Loucy (cell line): Measurements from ENCODE around the gene LCTL.

Source experiments
- EZH2phosphoT487 ChIP-seq: fragments of 200-600 bp; IDR thresholded peaks from 2 replicates; pipeline ENCODE4 v1.6.1; 2018; ENCODE audit warnings: antibody characterized with exemption, mild to moderate bottlenecking, moderate library complexity, borderline replicate concordance
- TF ChIP-seq, protein P1 (sequence below): fragments of 200-600 bp; sonication (generic); conservative IDR thresholded peaks from 2 replicates; pipeline ENCODE4 v1.5.1; 2014; ENCODE audit warnings: mild to moderate bottlenecking, antibody characterized with exemption, low read length

DNA sequence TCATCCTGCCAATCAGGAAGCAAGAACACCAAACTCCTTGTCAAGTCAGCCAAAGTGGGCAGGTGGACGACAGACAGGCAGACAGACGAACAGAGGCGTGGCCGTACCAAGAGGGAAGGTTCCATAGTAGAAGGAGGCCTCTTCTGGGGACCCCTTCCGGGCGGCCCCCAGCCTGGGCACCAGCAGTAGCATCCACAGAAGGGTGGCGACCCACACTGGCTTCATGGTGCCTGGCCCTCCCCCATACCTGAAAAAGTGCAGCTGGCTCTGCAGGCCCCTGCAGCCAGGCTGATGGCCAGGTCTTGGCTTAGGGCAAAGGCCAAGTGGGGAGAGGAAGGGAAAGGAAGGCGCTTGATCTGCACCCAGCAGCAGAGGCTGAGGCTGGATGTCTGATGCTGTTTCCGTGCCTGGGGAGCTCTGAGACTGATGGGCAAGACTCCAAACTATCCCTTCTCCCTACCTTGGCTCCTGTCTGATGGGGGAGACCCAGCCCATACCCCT, 607 bp downstream of the LCTL start:
- TF ChIP-seq, protein P1, sequence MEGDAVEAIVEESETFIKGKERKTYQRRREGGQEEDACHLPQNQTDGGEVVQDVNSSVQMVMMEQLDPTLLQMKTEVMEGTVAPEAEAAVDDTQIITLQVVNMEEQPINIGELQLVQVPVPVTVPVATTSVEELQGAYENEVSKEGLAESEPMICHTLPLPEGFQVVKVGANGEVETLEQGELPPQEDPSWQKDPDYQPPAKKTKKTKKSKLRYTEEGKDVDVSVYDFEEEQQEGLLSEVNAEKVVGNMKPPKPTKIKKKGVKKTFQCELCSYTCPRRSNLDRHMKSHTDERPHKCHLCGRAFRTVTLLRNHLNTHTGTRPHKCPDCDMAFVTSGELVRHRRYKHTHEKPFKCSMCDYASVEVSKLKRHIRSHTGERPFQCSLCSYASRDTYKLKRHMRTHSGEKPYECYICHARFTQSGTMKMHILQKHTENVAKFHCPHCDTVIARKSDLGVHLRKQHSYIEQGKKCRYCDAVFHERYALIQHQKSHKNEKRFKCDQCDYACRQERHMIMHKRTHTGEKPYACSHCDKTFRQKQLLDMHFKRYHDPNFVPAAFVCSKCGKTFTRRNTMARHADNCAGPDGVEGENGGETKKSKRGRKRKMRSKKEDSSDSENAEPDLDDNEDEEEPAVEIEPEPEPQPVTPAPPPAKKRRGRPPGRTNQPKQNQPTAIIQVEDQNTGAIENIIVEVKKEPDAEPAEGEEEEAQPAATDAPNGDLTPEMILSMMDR, result no peak
- TF ChIP-seq EZH2phosphoT487, result no peak
